H1 (cell line): Measurements from ENCODE around the gene RBMS1.

Source experiments
- CBX5 ChIP-seq: fragments of 300-800, 300-1000 bp; sonication (generic); IDR thresholded peaks from 2 replicates; pipeline ENCODE4 v1.7.1; 2016; ENCODE audit warnings: antibody characterized with exemption, low read length, low read depth
- CEBPB ChIP-seq: IDR thresholded peaks from 2 replicates; pipeline ENCODE4 v1.6.1; 2012; ENCODE audit warnings: low read depth, low read length
- CTCF ChIP-seq, 3 experiments: IDR thresholded peaks; 1 replicate in 2 of 3; 2 replicates in 1 of 3; pipeline versions ENCODE4 v1.5.1 to v1.6.1; 2011; ENCODE audit warnings: low read length in 3 of 3, mild to moderate bottlenecking in 3 of 3, inconsistent platforms in 2 of 3, low read depth in 1 of 3, moderate library complexity in 1 of 3; ENCODE audit not compliant: insufficient read depth in 1 of 3; ENCODE audit errors: control extremely low read depth in 1 of 3
- EZH2 ChIP-seq: fragments of 200-600 bp; sonication (generic); IDR thresholded peaks from 2 replicates; pipeline ENCODE4 v1.7.1; 2012; ENCODE audit warnings: low read depth, mild to moderate bottlenecking, moderate library complexity, low read length, inconsistent platforms; ENCODE audit not compliant: severe bottlenecking
- GABPA ChIP-seq: IDR thresholded peaks from 2 replicates; pipeline ENCODE4 v1.6.1; 2011; ENCODE audit warnings: mild to moderate bottlenecking, low read length, moderate library complexity, borderline replicate concordance; ENCODE audit not compliant: insufficient read depth
- GTF2F1 ChIP-seq: IDR thresholded peaks from 2 replicates; pipeline ENCODE4 v1.6.1; 2012; ENCODE audit warnings: low read depth, low read length, improper control_type of control experiment, borderline replicate concordance
- MAX ChIP-seq: IDR thresholded peaks from 2 replicates; pipeline ENCODE4 v1.6.1; 2012; ENCODE audit warnings: inconsistent platforms
- POLR2A ChIP-seq, 2 experiments: IDR thresholded peaks; 1 replicate in 1 of 2; 2 replicates in 1 of 2; pipeline ENCODE4 v1.6.1; 2011; ENCODE audit warnings: low read depth in 2 of 2, low read length in 2 of 2, mild to moderate bottlenecking in 2 of 2; ENCODE audit errors: control extremely low read depth in 1 of 2
- POLR2AphosphoS5 ChIP-seq: IDR thresholded peaks from 2 replicates; pipeline ENCODE4 v1.6.1; 2011; ENCODE audit warnings: low read depth, low read length
- RAD21 ChIP-seq, 2 experiments: IDR thresholded peaks in 1 of 2; conservative IDR thresholded peaks in 1 of 2; 2 replicates each; pipeline ENCODE4 v1.6.1; 2011; ENCODE audit warnings: low read depth in 2 of 2, low read length in 2 of 2, improper control_type of control experiment in 1 of 2, inconsistent platforms in 1 of 2, mild to moderate bottlenecking in 1 of 2, moderate library complexity in 1 of 2
- USF2 ChIP-seq: IDR thresholded peaks from 2 replicates; pipeline ENCODE4 v1.6.1; 2011; ENCODE audit warnings: low read length, improper control_type of control experiment

GRCh38 chr2:160489111-160489510, 4.5 kb downstream of the RBMS1 start:
- TF ChIP-seq CTCF (IDR thresholded peaks at IDR 0.05; ENCODE audit: control extremely low read depth in 1 of 3, insufficient read depth in 1 of 3, low read depth in 1 of 3, low read length in 3 of 3), result no peak
- no peak for TF ChIP-seq POLR2AphosphoS5
- no peak for TF ChIP-seq EZH2
- no peak for TF ChIP-seq POLR2A (IDR thresholded peaks at IDR 0.05; ENCODE audit: control extremely low read depth in 1 of 2, low read depth in 2 of 2, low read length in 2 of 2)
- no peak for TF ChIP-seq CEBPB
- TF ChIP-seq MAX, result no peak
- no peak for TF ChIP-seq RAD21 (IDR thresholded peaks at IDR 0.05 in 1 of 2, conservative IDR thresholded peaks at IDR 0.05 in 1 of 2; ENCODE audit: low read depth in 2 of 2, low read length in 2 of 2)
- no peak for TF ChIP-seq USF2
- no peak for TF ChIP-seq GTF2F1
- TF ChIP-seq CBX5, result no peak
- TF ChIP-seq GABPA, result no peak
